ENCODE measurements around the gene PNLIPRP2. TPM values are rescaled to one million over a fixed set of nuclear protein-coding genes. Genes with fewer than 3 reads are reported as not detected.

PNLIPRP2 gene
- total RNA-seq, 1 donor from 2014 or later = not detected

GRCh38 chr10:116664631-116665030 lies 43.9 kb downstream of the PNLIPRP2 start:
- ATAC-seq = no peak
- TF ChIP-seq, protein P1, sequence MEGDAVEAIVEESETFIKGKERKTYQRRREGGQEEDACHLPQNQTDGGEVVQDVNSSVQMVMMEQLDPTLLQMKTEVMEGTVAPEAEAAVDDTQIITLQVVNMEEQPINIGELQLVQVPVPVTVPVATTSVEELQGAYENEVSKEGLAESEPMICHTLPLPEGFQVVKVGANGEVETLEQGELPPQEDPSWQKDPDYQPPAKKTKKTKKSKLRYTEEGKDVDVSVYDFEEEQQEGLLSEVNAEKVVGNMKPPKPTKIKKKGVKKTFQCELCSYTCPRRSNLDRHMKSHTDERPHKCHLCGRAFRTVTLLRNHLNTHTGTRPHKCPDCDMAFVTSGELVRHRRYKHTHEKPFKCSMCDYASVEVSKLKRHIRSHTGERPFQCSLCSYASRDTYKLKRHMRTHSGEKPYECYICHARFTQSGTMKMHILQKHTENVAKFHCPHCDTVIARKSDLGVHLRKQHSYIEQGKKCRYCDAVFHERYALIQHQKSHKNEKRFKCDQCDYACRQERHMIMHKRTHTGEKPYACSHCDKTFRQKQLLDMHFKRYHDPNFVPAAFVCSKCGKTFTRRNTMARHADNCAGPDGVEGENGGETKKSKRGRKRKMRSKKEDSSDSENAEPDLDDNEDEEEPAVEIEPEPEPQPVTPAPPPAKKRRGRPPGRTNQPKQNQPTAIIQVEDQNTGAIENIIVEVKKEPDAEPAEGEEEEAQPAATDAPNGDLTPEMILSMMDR (IDR thresholded peaks at IDR 0.05) = no peak
- intact Hi-C loops (cut with DNase I) = no loop called here

GRCh38 chr10:116665541-116666125 lies 44.9 kb downstream of the PNLIPRP2 start:
- Histone ChIP-seq H3K27ac (no peak overlapping the region), H3K4me1 (no peaks in the 10 kb centered on the region), H3K4me3 (peak overlapping the region; percentile 8), H3K27me3 (peaks cover 9% of the 10 kb centered on the region), H3K36me3 (no peaks in the 10 kb centered on the region), H3K9me3 (no peaks in the 10 kb centered on the region)
- no peak for ATAC-seq
- no peak for DNase-seq
- intact Hi-C loops (cut with DNase I) = no loop called here
- TF ChIP-seq, protein P1 (IDR thresholded peaks at IDR 0.05) = no peak

More at GRCh38 chr10:116664631-116665030, 43.9 kb downstream of the PNLIPRP2 start:
- no peak for DNase-seq
- Histone ChIP-seq H3K4me3 (no peak overlapping the region), H3K9me3 (no peaks in the 10 kb centered on the region), H3K4me1 (no peaks in the 10 kb centered on the region), H3K27me3 (no peaks in the 10 kb centered on the region), H3K36me3 (no peaks in the 10 kb centered on the region), H3K27ac (no peak overlapping the region)

DNA sequence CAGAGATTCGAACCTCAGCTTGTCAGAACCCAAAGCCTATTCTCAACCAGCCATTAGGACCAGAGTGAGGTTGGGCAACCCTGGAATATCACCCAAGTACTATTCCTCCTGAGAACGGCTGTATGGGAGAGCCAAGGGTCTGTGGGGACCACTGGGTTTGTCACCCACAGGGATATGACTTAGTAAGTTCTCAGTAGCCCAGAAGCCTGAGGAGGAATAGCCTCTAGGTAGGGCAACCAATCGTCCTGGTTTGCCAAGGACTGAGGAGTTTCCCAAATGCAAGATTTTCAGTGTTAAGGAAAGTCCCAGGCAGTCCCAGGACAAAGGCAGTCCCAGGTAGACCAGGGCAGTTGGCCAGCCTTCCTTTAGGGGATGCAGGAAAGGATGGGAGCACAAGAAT lies 46.7 kb downstream of the PNLIPRP2 start:
- DNase-seq (no peak), ATAC-seq (no peak)
- intact Hi-C loops (cut with DNase I) = no loop called here
- Histone ChIP-seq H3K9me3 (no peaks in the 10 kb centered on the region), H3K36me3 (no peaks in the 10 kb centered on the region), H3K27ac (no peak overlapping the region), H3K4me3 (no peak overlapping the region), H3K4me1 (no peaks in the 10 kb centered on the region), H3K27me3 (peaks cover 9% of the 10 kb centered on the region)
- TF ChIP-seq, protein P1 (IDR thresholded peaks at IDR 0.05) = no peak

GRCh38 chr10:116668018-116668417 lies 47.3 kb downstream of the PNLIPRP2 start:
- H3K27me3 ChIP-seq = peaks cover 9% of the 10 kb centered on the region
- H3K4me3 ChIP-seq = no peak overlapping the region
- TF ChIP-seq, protein P1 (IDR thresholded peaks at IDR 0.05) = no peak
- DNase-seq (no peak), ATAC-seq (no peak)
- H3K27ac ChIP-seq = no peak overlapping the region
- H3K36me3 ChIP-seq = no peaks in the 10 kb centered on the region
- intact Hi-C loops (cut with DNase I) = no loop called here
- no peaks in the 10 kb centered on the region for H3K4me1 ChIP-seq
- no peaks in the 10 kb centered on the region for H3K9me3 ChIP-seq

DNA sequence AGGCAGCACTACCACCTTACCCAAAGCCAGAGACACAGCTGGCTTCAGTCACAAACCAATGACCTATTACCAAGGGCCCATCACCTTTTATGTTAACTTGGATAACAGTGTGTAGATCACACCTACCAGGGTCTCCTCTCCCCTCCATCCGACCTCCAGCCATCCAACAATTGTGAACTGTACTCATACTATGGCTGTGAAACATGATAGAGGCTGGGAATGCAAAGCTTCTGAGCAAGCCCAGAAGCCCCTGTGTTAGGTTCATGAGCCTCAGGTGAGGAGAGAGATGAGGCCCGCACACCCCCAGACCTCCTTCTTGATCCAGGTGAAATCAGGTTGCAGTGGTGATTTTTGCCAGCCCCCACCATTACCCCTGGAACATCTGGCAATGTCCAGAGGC lies 47.7 kb downstream of the PNLIPRP2 start:
- TF ChIP-seq, protein P1 (IDR thresholded peaks at IDR 0.05) = no peak
- no peak overlapping the region for H3K27ac ChIP-seq
- peaks cover 9% of the 10 kb centered on the region for H3K27me3 ChIP-seq
- H3K36me3 ChIP-seq = no peaks in the 10 kb centered on the region
- ATAC-seq (no peak), DNase-seq (no peak)
- no peaks in the 10 kb centered on the region for H3K9me3 ChIP-seq
- H3K4me3 ChIP-seq = no peak overlapping the region
- intact Hi-C loops (cut with DNase I) = no loop called here
- H3K4me1 ChIP-seq = no peaks in the 10 kb centered on the region

GRCh38 chr10:116669080-116669479 lies 48.3 kb downstream of the PNLIPRP2 start:
- Histone ChIP-seq H3K4me1 (no peaks in the 10 kb centered on the region), H3K9me3 (no peaks in the 10 kb centered on the region), H3K27me3 (peaks cover 9% of the 10 kb centered on the region), H3K36me3 (no peaks in the 10 kb centered on the region), H3K4me3 (no peak overlapping the region), H3K27ac (no peak overlapping the region)
- TF ChIP-seq, protein P1 (IDR thresholded peaks at IDR 0.05) = no peak
- intact Hi-C loops (cut with DNase I) = no loop called here
- ATAC-seq (no peak), DNase-seq (no peak)
